ENCODE results near the gene MRPS15. TPM values are rescaled to one million over a fixed set of nuclear protein-coding genes. Genes with fewer than 3 reads are reported as not detected.

Gene MRPS15
- total RNA-seq, 1 experiment from 2014 or later, result 98.7 TPM

DNA sequence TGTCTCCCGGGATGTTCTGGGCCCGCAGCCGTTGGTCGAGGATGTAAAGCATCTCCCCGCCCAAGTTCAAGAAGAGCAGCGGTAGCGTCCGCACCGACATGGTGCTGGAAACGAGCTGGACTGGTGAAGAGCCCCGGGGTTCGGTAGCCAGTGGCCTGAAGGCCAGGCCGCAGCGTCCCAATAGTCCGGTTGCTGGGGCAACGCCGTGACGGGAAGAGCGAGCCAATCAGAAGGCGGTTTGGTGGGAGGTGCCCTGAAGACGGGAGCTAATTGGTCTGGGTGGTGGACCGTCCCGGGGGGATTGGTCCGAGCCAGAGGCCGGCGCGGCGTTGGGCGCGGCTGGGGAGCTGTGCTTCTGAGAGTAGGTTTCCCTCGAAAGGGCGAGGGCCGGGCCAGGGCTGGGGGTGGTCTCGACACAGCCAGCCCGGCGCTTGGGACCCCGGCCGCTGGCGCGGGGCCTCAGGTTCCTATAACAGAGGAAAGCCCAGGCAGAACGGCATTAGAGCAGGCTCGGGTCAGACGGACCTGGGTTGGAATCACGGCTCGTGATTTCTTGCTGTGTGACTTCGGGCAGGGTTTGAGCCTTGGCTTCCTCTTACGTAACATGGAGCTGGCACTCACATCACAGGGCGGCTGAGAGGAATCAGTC lies 13.8 kb downstream of the MRPS15 start, which contains the start of gene OSCP1:
OSCP1 (minus strand) TSS at position 182 of the 649 bp plus-strand sequence; CDS start at position 100, 82 bp downstream.
- Histone ChIP-seq H2AFZ (ENCODE audit: low read depth, low read length, poor library complexity, severe bottlenecking) (no peak within 1 kb of the TSS), H3K4me2 (ENCODE audit: low read length) (peak within 1 kb of the TSS; percentile 96), H3K36me3 (ENCODE audit: control insufficient read depth in 1 of 2, insufficient read depth in 2 of 2, low read length in 2 of 2) (peaks cover 4 to 8% of the 10 kb centered on the region in 2 experiments; a peak in 3 of 4 replicates), H3K79me2 (ENCODE audit: insufficient read depth, low read length) (no peaks in the 10 kb centered on the region), H3K9ac (ENCODE audit: low read length) (peak within 1 kb of the TSS; percentile 79), H3K27ac (ENCODE audit: low read depth, low read length) (peak within 1 kb of the TSS; percentile 62), H3K9me2 (ENCODE audit: insufficient read depth) (no peaks in the 10 kb centered on the region), H4K20me1 (ENCODE audit: insufficient read depth) (no peaks in the 10 kb centered on the region), H3K27me3 (ENCODE audit: insufficient read depth, low read length) (no peaks in the 10 kb centered on the region), H3K9me3 (ENCODE audit: control insufficient read depth in 1 of 2, insufficient read depth in 1 of 2, low read depth in 1 of 2, low read length in 2 of 2) (no peaks in the 10 kb centered on the region), H3K4me1 (ENCODE audit: control insufficient read depth in 1 of 2, insufficient read depth in 2 of 2, low read length in 2 of 2) (peaks cover 3 to 20% of the 10 kb centered on the region in 2 experiments; a peak in 2 of 4 replicates), H3K4me3 (replicated peaks in 1 of 2; ENCODE audit: low read depth in 1 of 2, low read length in 2 of 2) (peak within 1 kb of the TSS; percentile 65 to 74)
- ATAC-seq, result peak; percentile 96
- CTCF ChIA-PET, result interaction anchor here (0.8 to 1.8 kb wide), 4 partner anchors 14 to 165 kb away, joined by 3 to 4 read pairs (median 3); partner anchors contain the start of gene MRPS15
- no TSS peak for BruUV-seq (replicated peaks)
- peak; percentile 90 for DNase-seq (ENCODE audit: low read depth, low spot score)
- POLR2A ChIA-PET, result interaction anchor here (0.6 to 2.3 kb wide), 7 partner anchors 9 to 64 kb away, joined by 3 to 20 read pairs (median 4); partner anchors contain the start of gene MRPS15
- RAD21 ChIA-PET (ENCODE audit: low non-redundant PET in 1 of 2, low total read pairs in 2 of 2, uncharacterized antibody in 2 of 2, unreplicated experiment in 2 of 2), result no interaction called here
- intact Hi-C loops (cut with micrococcal nuclease), result no loop called here
- no peak for TF ChIP-seq ELF1 (IDR thresholded peaks at IDR 0.05; ENCODE audit: borderline replicate concordance, low read depth)
- TF ChIP-seq, protein P1, sequence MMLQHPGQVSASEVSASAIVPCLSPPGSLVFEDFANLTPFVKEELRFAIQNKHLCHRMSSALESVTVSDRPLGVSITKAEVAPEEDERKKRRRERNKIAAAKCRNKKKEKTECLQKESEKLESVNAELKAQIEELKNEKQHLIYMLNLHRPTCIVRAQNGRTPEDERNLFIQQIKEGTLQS (IDR thresholded peaks at IDR 0.05), result no peak
- no peak for TF ChIP-seq ZNF274 (IDR thresholded peaks at IDR 0.05; ENCODE audit: low read depth, low read length)
- TF ChIP-seq POLR2A (IDR thresholded peaks at IDR 0.05; ENCODE audit: borderline replicate concordance, extremely low read depth, insufficient read depth, insufficient read length), result peak; percentile 60
- no peak for TF ChIP-seq EZH2phosphoT487 (IDR thresholded peaks at IDR 0.05; ENCODE audit: borderline replicate concordance)
- TF ChIP-seq POLR2AphosphoS5 (IDR thresholded peaks at IDR 0.05; ENCODE audit: low read depth, low read length), result peak; percentile 88
- TF ChIP-seq, protein P2, sequence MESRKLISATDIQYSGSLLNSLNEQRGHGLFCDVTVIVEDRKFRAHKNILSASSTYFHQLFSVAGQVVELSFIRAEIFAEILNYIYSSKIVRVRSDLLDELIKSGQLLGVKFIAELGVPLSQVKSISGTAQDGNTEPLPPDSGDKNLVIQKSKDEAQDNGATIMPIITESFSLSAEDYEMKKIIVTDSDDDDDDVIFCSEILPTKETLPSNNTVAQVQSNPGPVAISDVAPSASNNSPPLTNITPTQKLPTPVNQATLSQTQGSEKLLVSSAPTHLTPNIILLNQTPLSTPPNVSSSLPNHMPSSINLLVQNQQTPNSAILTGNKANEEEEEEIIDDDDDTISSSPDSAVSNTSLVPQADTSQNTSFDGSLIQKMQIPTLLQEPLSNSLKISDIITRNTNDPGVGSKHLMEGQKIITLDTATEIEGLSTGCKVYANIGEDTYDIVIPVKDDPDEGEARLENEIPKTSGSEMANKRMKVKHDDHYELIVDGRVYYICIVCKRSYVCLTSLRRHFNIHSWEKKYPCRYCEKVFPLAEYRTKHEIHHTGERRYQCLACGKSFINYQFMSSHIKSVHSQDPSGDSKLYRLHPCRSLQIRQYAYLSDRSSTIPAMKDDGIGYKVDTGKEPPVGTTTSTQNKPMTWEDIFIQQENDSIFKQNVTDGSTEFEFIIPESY (IDR thresholded peaks at IDR 0.05; ENCODE audit: extremely low read depth, insufficient replicate concordance, low read length), result no peak
- TF ChIP-seq RAD21 (IDR thresholded peaks at IDR 0.05; ENCODE audit: low read depth), result no peak
- no peak for TF ChIP-seq TCF7L2 (IDR thresholded peaks at IDR 0.05; ENCODE audit: borderline replicate concordance, extremely low read depth, insufficient read depth, insufficient read length)
- TF ChIP-seq YY1 (IDR thresholded peaks at IDR 0.05; ENCODE audit: extremely low read depth, insufficient replicate concordance, low read depth, low read length), result peak; percentile 31
- TF ChIP-seq CBX3 (IDR thresholded peaks at IDR 0.05; ENCODE audit: low read depth), result no peak
- peak; percentile 97 for TF ChIP-seq SP1 (IDR thresholded peaks at IDR 0.05; ENCODE audit: low read depth)
- no peak for TF ChIP-seq EZH2 (IDR thresholded peaks at IDR 0.05)
- peak; percentile 86 for TF ChIP-seq SIN3A (IDR thresholded peaks at IDR 0.05; ENCODE audit: low read depth)
- TF ChIP-seq, protein P3, sequence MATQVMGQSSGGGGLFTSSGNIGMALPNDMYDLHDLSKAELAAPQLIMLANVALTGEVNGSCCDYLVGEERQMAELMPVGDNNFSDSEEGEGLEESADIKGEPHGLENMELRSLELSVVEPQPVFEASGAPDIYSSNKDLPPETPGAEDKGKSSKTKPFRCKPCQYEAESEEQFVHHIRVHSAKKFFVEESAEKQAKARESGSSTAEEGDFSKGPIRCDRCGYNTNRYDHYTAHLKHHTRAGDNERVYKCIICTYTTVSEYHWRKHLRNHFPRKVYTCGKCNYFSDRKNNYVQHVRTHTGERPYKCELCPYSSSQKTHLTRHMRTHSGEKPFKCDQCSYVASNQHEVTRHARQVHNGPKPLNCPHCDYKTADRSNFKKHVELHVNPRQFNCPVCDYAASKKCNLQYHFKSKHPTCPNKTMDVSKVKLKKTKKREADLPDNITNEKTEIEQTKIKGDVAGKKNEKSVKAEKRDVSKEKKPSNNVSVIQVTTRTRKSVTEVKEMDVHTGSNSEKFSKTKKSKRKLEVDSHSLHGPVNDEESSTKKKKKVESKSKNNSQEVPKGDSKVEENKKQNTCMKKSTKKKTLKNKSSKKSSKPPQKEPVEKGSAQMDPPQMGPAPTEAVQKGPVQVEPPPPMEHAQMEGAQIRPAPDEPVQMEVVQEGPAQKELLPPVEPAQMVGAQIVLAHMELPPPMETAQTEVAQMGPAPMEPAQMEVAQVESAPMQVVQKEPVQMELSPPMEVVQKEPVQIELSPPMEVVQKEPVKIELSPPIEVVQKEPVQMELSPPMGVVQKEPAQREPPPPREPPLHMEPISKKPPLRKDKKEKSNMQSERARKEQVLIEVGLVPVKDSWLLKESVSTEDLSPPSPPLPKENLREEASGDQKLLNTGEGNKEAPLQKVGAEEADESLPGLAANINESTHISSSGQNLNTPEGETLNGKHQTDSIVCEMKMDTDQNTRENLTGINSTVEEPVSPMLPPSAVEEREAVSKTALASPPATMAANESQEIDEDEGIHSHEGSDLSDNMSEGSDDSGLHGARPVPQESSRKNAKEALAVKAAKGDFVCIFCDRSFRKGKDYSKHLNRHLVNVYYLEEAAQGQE (IDR thresholded peaks at IDR 0.05; ENCODE audit: low read depth), result no peak
- no peak for TF ChIP-seq FOSL1 (IDR thresholded peaks at IDR 0.05; ENCODE audit: low read depth)
- peak; percentile 94 for TF ChIP-seq ZFX (IDR thresholded peaks at IDR 0.05)
- TF ChIP-seq, protein P4, sequence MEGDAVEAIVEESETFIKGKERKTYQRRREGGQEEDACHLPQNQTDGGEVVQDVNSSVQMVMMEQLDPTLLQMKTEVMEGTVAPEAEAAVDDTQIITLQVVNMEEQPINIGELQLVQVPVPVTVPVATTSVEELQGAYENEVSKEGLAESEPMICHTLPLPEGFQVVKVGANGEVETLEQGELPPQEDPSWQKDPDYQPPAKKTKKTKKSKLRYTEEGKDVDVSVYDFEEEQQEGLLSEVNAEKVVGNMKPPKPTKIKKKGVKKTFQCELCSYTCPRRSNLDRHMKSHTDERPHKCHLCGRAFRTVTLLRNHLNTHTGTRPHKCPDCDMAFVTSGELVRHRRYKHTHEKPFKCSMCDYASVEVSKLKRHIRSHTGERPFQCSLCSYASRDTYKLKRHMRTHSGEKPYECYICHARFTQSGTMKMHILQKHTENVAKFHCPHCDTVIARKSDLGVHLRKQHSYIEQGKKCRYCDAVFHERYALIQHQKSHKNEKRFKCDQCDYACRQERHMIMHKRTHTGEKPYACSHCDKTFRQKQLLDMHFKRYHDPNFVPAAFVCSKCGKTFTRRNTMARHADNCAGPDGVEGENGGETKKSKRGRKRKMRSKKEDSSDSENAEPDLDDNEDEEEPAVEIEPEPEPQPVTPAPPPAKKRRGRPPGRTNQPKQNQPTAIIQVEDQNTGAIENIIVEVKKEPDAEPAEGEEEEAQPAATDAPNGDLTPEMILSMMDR (IDR thresholded peaks at IDR 0.05 in 2 of 3, conservative IDR thresholded peaks at IDR 0.05 in 1 of 3; ENCODE audit: borderline replicate concordance in 1 of 3, insufficient read depth in 1 of 3, low read depth in 2 of 3, low read length in 2 of 3), result no peak
- no peak for TF ChIP-seq JUND (IDR thresholded peaks at IDR 0.05)
- no peak for TF ChIP-seq CEBPB (IDR thresholded peaks at IDR 0.05; ENCODE audit: low read depth)

All from HCT116 (cell line).